Stimulated activated CD4-positive, alpha-beta T cell treated with anti-CD3 and anti-CD28 coated beads, TNF-alpha, amount 100 ng/mL, for 24 hours (primary cell): ENCODE results near the gene OR2L5.

Experiments used
- DNase-seq, 3 experiments: peaks; one replicate each; pipeline ENCODE4 v3.0.0-alpha.2; 2020; ENCODE audit warnings: low read depth in 3 of 3

OR2L5 gene

GRCh38 chr1:248013229-248013710 lies at the start of gene OR2L5:
TSS of gene OR2L5 (plus strand) at chr1:248013660. CDS start at chr1:248021948, 8,288 bp downstream.
- DNase-seq: no peak

- DNase-seq: no peak
These were observed 48.5 kb upstream of the OR2L5 start, which contains the start of gene OR2AK2 for GRCh38 chr1:247964933-247965332. TSS of gene OR2AK2 (plus strand) at chr1:247965233. CDS start at chr1:247965377, 144 bp downstream.

GRCh38 chr1:247966532-247967204 lies 46.8 kb upstream of the OR2L5 start:
- no peak for DNase-seq

- no peak for DNase-seq
These were observed 20.5 kb upstream of the OR2L5 start for GRCh38 chr1:247992986-247993385.

- no peak for DNase-seq
These were observed 14.6 kb upstream of the OR2L5 start for GRCh38 chr1:247998811-247999210.

- no peak for DNase-seq
These were observed 13.3 kb upstream of the OR2L5 start for GRCh38 chr1:248000169-248000568.

- DNase-seq: no peak
These were observed 5.7 kb upstream of the OR2L5 start for GRCh38 chr1:248007778-248008177.

- DNase-seq: no peak
These were observed 3.8 kb upstream of the OR2L5 start for GRCh38 chr1:248009681-248010080.

GRCh38 chr1:248015803-248016202 lies 2.3 kb downstream of the OR2L5 start:
- no peak for DNase-seq

- no peak for DNase-seq
These were observed 16.3 kb downstream of the OR2L5 start, which contains the start of gene OR2L2 for GRCh38 chr1:248029770-248030169. TSS of gene OR2L2 (plus strand) at chr1:248030070. CDS start at chr1:248038268, 8,198 bp downstream.

GRCh38 chr1:248045209-248045608 lies 31.7 kb downstream of the OR2L5 start:
- no peak for DNase-seq

- no peak for DNase-seq
These were observed 33.1 kb downstream of the OR2L5 start, which contains the start of gene OR2L3 for GRCh38 chr1:248046536-248046935. TSS of gene OR2L3 (plus strand) at chr1:248046836. CDS start at chr1:248060682, 13,846 bp downstream.

GRCh38 chr1:248047008-248047407 lies 33.5 kb downstream of the OR2L5 start:
- DNase-seq: no peak

GRCh38 chr1:248054671-248055070 lies 41.2 kb downstream of the OR2L5 start:
- no peak for DNase-seq

- DNase-seq: no peak
These were observed 41.8 kb downstream of the OR2L5 start for GRCh38 chr1:248055261-248055660.

GRCh38 chr1:248065071-248065470 lies 51.6 kb downstream of the OR2L5 start:
- DNase-seq: no peak

- no peak for DNase-seq
These were observed 52.1 kb downstream of the OR2L5 start for GRCh38 chr1:248065604-248066003.
